OCI-LY1 (cell line): ENCODE data around the gene EVA1B.

ENCODE experiments used
- CTCF ChIP-seq: fragments of 200-600 bp; sonication (generic), shearing (Covaris generic); IDR thresholded peaks from 2 replicates; pipeline ENCODE4 v1.5.1; 2017; ENCODE audit warnings: mild to moderate bottlenecking, antibody characterized with exemption, low read length, moderate library complexity, mixed read lengths
- EZH2 ChIP-seq: fragments of 200-600 bp; sonication (generic), shearing (Covaris generic); IDR thresholded peaks from 2 replicates; pipeline ENCODE4 v1.8.0; 2017; ENCODE audit warnings: borderline replicate concordance, mixed run types, mild to moderate bottlenecking, antibody characterized with exemption, low read length, moderate library complexity, mixed read lengths

- TF ChIP-seq CTCF = no peak
- no peak for TF ChIP-seq EZH2
Measured at GRCh38 chr1:36372617-36373016, 49.2 kb upstream of the EVA1B start.
